Measurements from ENCODE around the gene SGTB.
"Not testable (repeated sequence)": the region's sequence is repeated elsewhere in the genome, so short reads cannot be mapped to it uniquely, and the experiment has no call there.

The SGTB gene

GRCh38 chr5:65734196-65734775 is 12.4 kb upstream of the SGTB start:
- DNase-seq (ENCODE audit: low read depth, low spot score) = not testable (repeated sequence)

GRCh38 chr5:65732046-65732445 is 10.1 kb upstream of the SGTB start:
- not testable (repeated sequence) for DNase-seq (ENCODE audit: low read depth, low spot score)

GRCh38 chr5:65730910-65731309 is 9.0 kb upstream of the SGTB start:
- no peak for DNase-seq (ENCODE audit: low read depth, low spot score)

- no peak for DNase-seq (ENCODE audit: low read depth, low spot score)
Observed at GRCh38 chr5:65728218-65728617, 6.3 kb upstream of the SGTB start.

GRCh38 chr5:65727491-65728156 is 5.7 kb upstream of the SGTB start:
- no peak for DNase-seq (ENCODE audit: low read depth, low spot score)

GRCh38 chr5:65722575-65723403 is 880 bp upstream of the SGTB start:
- no peak for DNase-seq (ENCODE audit: low read depth, low spot score)

GRCh38 chr5:65721050-65721719 is 724 bp downstream of the SGTB start:
- DNase-seq (ENCODE audit: low read depth, low spot score) = no peak

- no peak for DNase-seq (ENCODE audit: low read depth, low spot score)
Observed at GRCh38 chr5:65718576-65719310, 3.2 kb downstream of the SGTB start.

GRCh38 chr5:65708145-65708544 is 13.8 kb downstream of the SGTB start:
- DNase-seq (ENCODE audit: low read depth, low spot score) = no peak

GRCh38 chr5:65707663-65708062 is 14.2 kb downstream of the SGTB start:
- no peak for DNase-seq (ENCODE audit: low read depth, low spot score)

- no peak for DNase-seq (ENCODE audit: low read depth, low spot score)
Observed at GRCh38 chr5:65704621-65705239, 17.2 kb downstream of the SGTB start.

- no peak for DNase-seq (ENCODE audit: low read depth, low spot score)
Observed at GRCh38 chr5:65702036-65702435, 19.9 kb downstream of the SGTB start.

- no peak for DNase-seq (ENCODE audit: low read depth, low spot score)
Observed at GRCh38 chr5:65699338-65699737, 22.6 kb downstream of the SGTB start.

- DNase-seq (ENCODE audit: low read depth, low spot score) = no peak
Observed at GRCh38 chr5:65696892-65697291, 25.0 kb downstream of the SGTB start.

- DNase-seq (ENCODE audit: low read depth, low spot score) = no peak
Observed at GRCh38 chr5:65695896-65696295, 26.0 kb downstream of the SGTB start.

- DNase-seq (ENCODE audit: low read depth, low spot score) = no peak
Observed at GRCh38 chr5:65695162-65695755, 26.6 kb downstream of the SGTB start.

- DNase-seq (ENCODE audit: low read depth, low spot score) = no peak
Observed at GRCh38 chr5:65693121-65693520, 28.8 kb downstream of the SGTB start.

GRCh38 chr5:65682148-65682547 is 39.8 kb downstream of the SGTB start:
- no peak for DNase-seq (ENCODE audit: low read depth, low spot score)

- not testable (repeated sequence) for DNase-seq (ENCODE audit: low read depth, low spot score)
Observed at GRCh38 chr5:65676056-65676455, 45.9 kb downstream of the SGTB start.

- DNase-seq (ENCODE audit: low read depth, low spot score) = no peak
Observed at GRCh38 chr5:65674749-65675148, 47.2 kb downstream of the SGTB start.

GRCh38 chr5:65672796-65673195 is 49.1 kb downstream of the SGTB start:
- no peak for DNase-seq (ENCODE audit: low read depth, low spot score)
